Measurements from ENCODE around the gene PGM1. TPM values are rescaled to one million over a fixed set of nuclear protein-coding genes. Genes with fewer than 3 reads are reported as not detected.

PGM1 gene
- total RNA-seq, 1 experiment from 2014 or later, result 111 TPM

DNA sequence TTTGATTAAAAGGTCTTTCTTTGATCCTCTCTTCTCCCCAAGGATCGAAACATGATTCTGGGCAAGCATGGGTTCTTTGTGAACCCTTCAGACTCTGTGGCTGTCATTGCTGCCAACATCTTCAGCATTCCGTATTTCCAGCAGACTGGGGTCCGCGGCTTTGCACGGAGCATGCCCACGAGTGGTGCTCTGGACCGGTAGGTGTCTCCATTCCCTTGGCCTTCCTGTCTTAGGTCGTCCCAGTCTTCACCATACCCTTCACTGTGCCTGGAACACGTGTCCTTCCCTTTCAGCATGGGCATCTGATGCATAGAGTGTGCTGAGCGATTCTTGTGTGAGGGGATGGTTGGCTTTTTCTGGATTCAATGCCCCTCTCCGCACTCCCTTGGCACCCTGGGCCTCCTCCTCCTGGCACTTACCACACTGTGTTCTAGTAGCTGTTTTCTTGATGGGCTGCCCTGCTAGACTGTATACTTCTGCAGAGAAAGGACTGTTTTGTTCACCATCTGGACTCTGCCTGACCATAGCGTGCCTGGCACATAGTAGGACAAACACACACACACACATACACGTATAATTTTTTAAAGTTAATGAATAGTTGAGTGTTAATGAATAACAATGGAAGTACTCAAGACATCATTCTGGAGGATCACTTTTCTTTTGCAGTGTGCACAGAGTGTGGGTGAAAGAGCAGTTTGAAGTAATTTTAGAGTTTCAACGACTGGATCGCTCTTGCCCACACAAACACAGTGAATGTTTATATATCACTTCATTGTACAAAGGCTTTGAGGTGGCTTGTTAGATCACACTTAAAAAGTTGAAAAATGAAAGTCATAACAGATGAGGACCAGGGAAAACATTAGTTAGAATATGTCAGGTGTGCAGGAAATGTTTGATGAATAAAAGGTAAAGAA lies 43.2 kb downstream of the PGM1 start:
- H3K4me3 Mint-ChIP-seq, result no peak overlapping the region
- H3K36me3 Mint-ChIP-seq, result peaks cover 79% of the 10 kb centered on the region
- H3K4me1 Mint-ChIP-seq, result no peaks in the 10 kb centered on the region
- ATAC-seq (no peak), DNase-seq (ENCODE audit: low spot score) (no peak)
- H3K27ac Mint-ChIP-seq, result no peak overlapping the region
- TF ChIP-seq OVOL2 (CRISPR knock-in tag; IDR thresholded peaks at IDR 0.05; ENCODE audit: borderline replicate concordance) (no peak), IRF2 (CRISPR knock-in tag; IDR thresholded peaks at IDR 0.05; ENCODE audit: borderline replicate concordance, low read depth) (no peak), MYBL2 (CRISPR knock-in tag; IDR thresholded peaks at IDR 0.05) (no peak), TP53 (CRISPR knock-in tag; IDR thresholded peaks at IDR 0.05) (no peak), ZMAT4 (CRISPR knock-in tag; IDR thresholded peaks at IDR 0.05) (no peak), SMAD3 (CRISPR knock-in tag; IDR thresholded peaks at IDR 0.05; ENCODE audit: borderline replicate concordance) (no peak), SMAD4 (CRISPR knock-in tag; IDR thresholded peaks at IDR 0.05) (no peak), RELA (CRISPR knock-in tag; IDR thresholded peaks at IDR 0.05; ENCODE audit: borderline replicate concordance) (no peak), ZNF671 (CRISPR knock-in tag; IDR thresholded peaks at IDR 0.05) (no peak), ZNF219 (CRISPR knock-in tag; IDR thresholded peaks at IDR 0.05; ENCODE audit: borderline replicate concordance) (no peak), RORB (CRISPR knock-in tag; IDR thresholded peaks at IDR 0.05) (no peak), FOXJ3 (CRISPR knock-in tag; IDR thresholded peaks at IDR 0.05; ENCODE audit: borderline replicate concordance) (no peak), ATF2 (CRISPR knock-in tag; IDR thresholded peaks at IDR 0.05; ENCODE audit: borderline replicate concordance, low read depth) (no peak), JUN (CRISPR knock-in tag; IDR thresholded peaks at IDR 0.05) (no peak)
- TF ChIP-seq, protein P1, sequence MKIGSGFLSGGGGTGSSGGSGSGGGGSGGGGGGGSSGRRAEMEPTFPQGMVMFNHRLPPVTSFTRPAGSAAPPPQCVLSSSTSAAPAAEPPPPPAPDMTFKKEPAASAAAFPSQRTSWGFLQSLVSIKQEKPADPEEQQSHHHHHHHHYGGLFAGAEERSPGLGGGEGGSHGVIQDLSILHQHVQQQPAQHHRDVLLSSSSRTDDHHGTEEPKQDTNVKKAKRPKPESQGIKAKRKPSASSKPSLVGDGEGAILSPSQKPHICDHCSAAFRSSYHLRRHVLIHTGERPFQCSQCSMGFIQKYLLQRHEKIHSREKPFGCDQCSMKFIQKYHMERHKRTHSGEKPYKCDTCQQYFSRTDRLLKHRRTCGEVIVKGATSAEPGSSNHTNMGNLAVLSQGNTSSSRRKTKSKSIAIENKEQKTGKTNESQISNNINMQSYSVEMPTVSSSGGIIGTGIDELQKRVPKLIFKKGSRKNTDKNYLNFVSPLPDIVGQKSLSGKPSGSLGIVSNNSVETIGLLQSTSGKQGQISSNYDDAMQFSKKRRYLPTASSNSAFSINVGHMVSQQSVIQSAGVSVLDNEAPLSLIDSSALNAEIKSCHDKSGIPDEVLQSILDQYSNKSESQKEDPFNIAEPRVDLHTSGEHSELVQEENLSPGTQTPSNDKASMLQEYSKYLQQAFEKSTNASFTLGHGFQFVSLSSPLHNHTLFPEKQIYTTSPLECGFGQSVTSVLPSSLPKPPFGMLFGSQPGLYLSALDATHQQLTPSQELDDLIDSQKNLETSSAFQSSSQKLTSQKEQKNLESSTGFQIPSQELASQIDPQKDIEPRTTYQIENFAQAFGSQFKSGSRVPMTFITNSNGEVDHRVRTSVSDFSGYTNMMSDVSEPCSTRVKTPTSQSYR (CRISPR knock-in tag; IDR thresholded peaks at IDR 0.05), result no peak
- TF ChIP-seq, protein P2, sequence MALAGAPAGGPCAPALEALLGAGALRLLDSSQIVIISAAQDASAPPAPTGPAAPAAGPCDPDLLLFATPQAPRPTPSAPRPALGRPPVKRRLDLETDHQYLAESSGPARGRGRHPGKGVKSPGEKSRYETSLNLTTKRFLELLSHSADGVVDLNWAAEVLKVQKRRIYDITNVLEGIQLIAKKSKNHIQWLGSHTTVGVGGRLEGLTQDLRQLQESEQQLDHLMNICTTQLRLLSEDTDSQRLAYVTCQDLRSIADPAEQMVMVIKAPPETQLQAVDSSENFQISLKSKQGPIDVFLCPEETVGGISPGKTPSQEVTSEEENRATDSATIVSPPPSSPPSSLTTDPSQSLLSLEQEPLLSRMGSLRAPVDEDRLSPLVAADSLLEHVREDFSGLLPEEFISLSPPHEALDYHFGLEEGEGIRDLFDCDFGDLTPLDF (CRISPR knock-in tag; IDR thresholded peaks at IDR 0.05), result no peak
- TF ChIP-seq, protein P3, sequence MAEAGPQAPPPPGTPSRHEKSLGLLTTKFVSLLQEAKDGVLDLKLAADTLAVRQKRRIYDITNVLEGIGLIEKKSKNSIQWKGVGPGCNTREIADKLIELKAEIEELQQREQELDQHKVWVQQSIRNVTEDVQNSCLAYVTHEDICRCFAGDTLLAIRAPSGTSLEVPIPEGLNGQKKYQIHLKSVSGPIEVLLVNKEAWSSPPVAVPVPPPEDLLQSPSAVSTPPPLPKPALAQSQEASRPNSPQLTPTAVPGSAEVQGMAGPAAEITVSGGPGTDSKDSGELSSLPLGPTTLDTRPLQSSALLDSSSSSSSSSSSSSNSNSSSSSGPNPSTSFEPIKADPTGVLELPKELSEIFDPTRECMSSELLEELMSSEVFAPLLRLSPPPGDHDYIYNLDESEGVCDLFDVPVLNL (CRISPR knock-in tag; IDR thresholded peaks at IDR 0.05; ENCODE audit: borderline replicate concordance, low read depth), result no peak
- TF ChIP-seq, protein P4, sequence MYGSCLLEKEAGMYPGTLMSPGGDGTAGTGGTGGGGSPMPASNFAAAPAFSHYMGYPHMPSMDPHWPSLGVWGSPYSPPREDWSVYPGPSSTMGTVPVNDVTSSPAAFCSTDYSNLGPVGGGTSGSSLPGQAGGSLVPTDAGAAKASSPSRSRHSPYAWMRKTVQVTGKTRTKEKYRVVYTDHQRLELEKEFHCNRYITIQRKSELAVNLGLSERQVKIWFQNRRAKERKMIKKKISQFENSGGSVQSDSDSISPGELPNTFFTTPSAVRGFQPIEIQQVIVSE (CRISPR knock-in tag; IDR thresholded peaks at IDR 0.05; ENCODE audit: borderline replicate concordance), result no peak
- TF ChIP-seq, protein P5, sequence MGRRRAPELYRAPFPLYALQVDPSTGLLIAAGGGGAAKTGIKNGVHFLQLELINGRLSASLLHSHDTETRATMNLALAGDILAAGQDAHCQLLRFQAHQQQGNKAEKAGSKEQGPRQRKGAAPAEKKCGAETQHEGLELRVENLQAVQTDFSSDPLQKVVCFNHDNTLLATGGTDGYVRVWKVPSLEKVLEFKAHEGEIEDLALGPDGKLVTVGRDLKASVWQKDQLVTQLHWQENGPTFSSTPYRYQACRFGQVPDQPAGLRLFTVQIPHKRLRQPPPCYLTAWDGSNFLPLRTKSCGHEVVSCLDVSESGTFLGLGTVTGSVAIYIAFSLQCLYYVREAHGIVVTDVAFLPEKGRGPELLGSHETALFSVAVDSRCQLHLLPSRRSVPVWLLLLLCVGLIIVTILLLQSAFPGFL (CRISPR knock-in tag; IDR thresholded peaks at IDR 0.05; ENCODE audit: borderline replicate concordance), result no peak
- ChIA-PET CTCF (no interaction called here), POLR2A (interaction anchor here (0.6 kb wide), 1 partner anchor 176 kb away, joined by 9 read pairs; no protein-coding TSS in a partner anchor)
- no peaks in the 10 kb centered on the region for H3K27me3 Mint-ChIP-seq (ENCODE audit: low read depth)
- no peaks in the 10 kb centered on the region for H3K9me3 Mint-ChIP-seq

Data from WTC11 (cell line).